PFSK-1 (cell line): ENCODE measurements around the gene ERC2.

ENCODE experiments used
- POLR2AphosphoS5 ChIP-seq: IDR thresholded peaks from 2 replicates; pipeline ENCODE4 v1.6.1; 2012; ENCODE audit warnings: low read depth, mild to moderate bottlenecking, control low read depth, low read length, moderate library complexity
- REST ChIP-seq, 2 experiments: IDR thresholded peaks; 2 replicates each; pipeline versions ENCODE4 v1.6.1 to v1.8.0; 2011 to 2012; ENCODE audit warnings: low read depth in 2 of 2, low read length in 2 of 2, control low read depth in 1 of 2, inconsistent platforms in 1 of 2, mild to moderate bottlenecking in 1 of 2, moderate library complexity in 1 of 2; ENCODE audit not compliant: insufficient read depth in 1 of 2

DNA sequence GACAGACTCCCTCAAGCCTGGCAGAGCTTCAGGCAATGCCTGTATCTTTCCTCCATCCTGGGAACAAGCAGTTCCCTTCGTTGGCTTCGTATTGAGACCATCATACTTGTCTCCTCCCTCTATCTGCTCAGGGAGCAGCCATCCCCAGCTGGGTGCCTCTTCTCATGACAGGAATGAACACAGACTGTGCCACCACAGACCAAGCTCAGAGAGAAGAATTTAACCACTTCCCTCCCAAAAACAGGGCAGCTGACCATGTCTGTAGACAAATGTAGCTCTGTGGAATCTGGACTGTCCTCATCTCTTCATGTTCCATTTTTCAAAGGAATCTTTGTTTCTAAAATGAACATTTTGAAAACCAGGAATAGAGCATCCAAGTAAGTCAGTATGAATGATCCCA is 245.4 kb downstream of the ERC2 start:
- TF ChIP-seq POLR2AphosphoS5 (no peak), REST (IDR thresholded peaks at IDR 0.05; ENCODE audit: insufficient read depth in 1 of 2, low read depth in 2 of 2, low read length in 2 of 2) (no peak)
